Measurements from ENCODE around the gene SRCAP.

The SRCAP gene

GRCh38 chr16:30698816-30699614 lies at the start of gene SRCAP:
SRCAP (plus strand) TSS chr16:30699171; CDS start chr16:30700825, 1,654 bp downstream.
- peak; percentile 88 for DNase-seq

- peak; percentile 33 for DNase-seq
Measured at GRCh38 chr16:30649725-30650368, 49.1 kb upstream of the SRCAP start.

GRCh38 chr16:30650369-30651123 lies 48.4 kb upstream of the SRCAP start, which contains the start of gene PRR14:
PRR14 (plus strand) TSS chr16:30650960; CDS start chr16:30651646, 686 bp downstream.
- DNase-seq: peak; percentile 99

- DNase-seq: peak; percentile 87
Measured at GRCh38 chr16:30651124-30652004, 47.6 kb upstream of the SRCAP start.

GRCh38 chr16:30652005-30652296 lies 47.0 kb upstream of the SRCAP start:
- no peak for DNase-seq

GRCh38 chr16:30652718-30653117 lies 46.3 kb upstream of the SRCAP start:
- DNase-seq: no peak

- no peak for DNase-seq
Measured at GRCh38 chr16:30654856-30655255, 44.1 kb upstream of the SRCAP start.

GRCh38 chr16:30655815-30656347 lies 43.1 kb upstream of the SRCAP start:
- no peak for DNase-seq

GRCh38 chr16:30656388-30656787 lies 42.6 kb upstream of the SRCAP start:
- no peak for DNase-seq

GRCh38 chr16:30656974-30657865 lies 41.8 kb upstream of the SRCAP start:
- DNase-seq: no peak

GRCh38 chr16:30657866-30658730 lies 40.9 kb upstream of the SRCAP start, which contains the start of gene FBRS:
FBRS (plus strand) TSS chr16:30658431; CDS start chr16:30659519, 1,088 bp downstream.
- DNase-seq: peak; percentile 100

GRCh38 chr16:30658731-30659506 lies 40.1 kb upstream of the SRCAP start:
- peak; percentile 97 for DNase-seq

- DNase-seq: peak; percentile 79
Measured at GRCh38 chr16:30659507-30660423, 39.2 kb upstream of the SRCAP start.

GRCh38 chr16:30660424-30661261 lies 38.3 kb upstream of the SRCAP start:
- DNase-seq: peak; percentile 87

- no peak for DNase-seq
Measured at GRCh38 chr16:30662449-30662848, 36.5 kb upstream of the SRCAP start.

GRCh38 chr16:30663038-30663437 lies 35.9 kb upstream of the SRCAP start:
- DNase-seq: no peak

GRCh38 chr16:30663820-30664219 lies 35.2 kb upstream of the SRCAP start:
- no peak for DNase-seq
